ENCODE measurements around the gene MRPL3.

MRPL3 gene

GRCh38 chr3:131502530-131503319, at the start of gene MRPL3:
TSS of gene MRPL3 (minus strand) at chr3:131502971. CDS start at chr3:131502821, 150 bp downstream.
- DNase-seq (ENCODE audit: low spot score) = peak; percentile 85

GRCh38 chr3:131551761-131552160, 49.0 kb upstream of the MRPL3 start:
- no peak for DNase-seq (ENCODE audit: low spot score)

- DNase-seq (ENCODE audit: low spot score) = no peak
These were observed 48.0 kb upstream of the MRPL3 start for GRCh38 chr3:131550562-131551465.

- no peak for DNase-seq (ENCODE audit: low spot score)
These were observed 46.6 kb upstream of the MRPL3 start for GRCh38 chr3:131549340-131549739.

- DNase-seq (ENCODE audit: low spot score) = no peak
These were observed 44.8 kb upstream of the MRPL3 start for GRCh38 chr3:131547585-131547984.

GRCh38 chr3:131546441-131546840, 43.7 kb upstream of the MRPL3 start:
- no peak for DNase-seq (ENCODE audit: low spot score)

- DNase-seq (ENCODE audit: low spot score) = no peak
These were observed 41.8 kb upstream of the MRPL3 start for GRCh38 chr3:131544557-131544956.

- DNase-seq (ENCODE audit: low spot score) = peak; percentile 17
These were observed 40.9 kb upstream of the MRPL3 start for GRCh38 chr3:131543714-131544113.

- no peak for DNase-seq (ENCODE audit: low spot score)
These were observed 38.5 kb upstream of the MRPL3 start for GRCh38 chr3:131541288-131541687.

GRCh38 chr3:131540821-131541220, 38.0 kb upstream of the MRPL3 start:
- DNase-seq (ENCODE audit: low spot score) = no peak

GRCh38 chr3:131540143-131540542, 37.4 kb upstream of the MRPL3 start:
- DNase-seq (ENCODE audit: low spot score) = no peak

GRCh38 chr3:131538968-131539367, 36.2 kb upstream of the MRPL3 start:
- DNase-seq (ENCODE audit: low spot score) = no peak

GRCh38 chr3:131537531-131537930, 34.8 kb upstream of the MRPL3 start:
- no peak for DNase-seq (ENCODE audit: low spot score)

GRCh38 chr3:131535596-131535995, 32.8 kb upstream of the MRPL3 start:
- no peak for DNase-seq (ENCODE audit: low spot score)

- no peak for DNase-seq (ENCODE audit: low spot score)
These were observed 32.4 kb upstream of the MRPL3 start for GRCh38 chr3:131535131-131535530.

GRCh38 chr3:131532645-131533044, 29.9 kb upstream of the MRPL3 start:
- no peak for DNase-seq (ENCODE audit: low spot score)

GRCh38 chr3:131530843-131531242, 28.1 kb upstream of the MRPL3 start:
- DNase-seq (ENCODE audit: low spot score) = no peak

GRCh38 chr3:131530388-131530787, 27.6 kb upstream of the MRPL3 start:
- DNase-seq (ENCODE audit: low spot score) = no peak

- DNase-seq (ENCODE audit: low spot score) = peak; percentile 51
These were observed 24.1 kb upstream of the MRPL3 start for GRCh38 chr3:131526801-131527347.

GRCh38 chr3:131518680-131519079, 15.9 kb upstream of the MRPL3 start:
- DNase-seq (ENCODE audit: low spot score) = peak; percentile 53

- DNase-seq (ENCODE audit: low spot score) = no peak
These were observed 2.6 kb upstream of the MRPL3 start for GRCh38 chr3:131505421-131505820.

GRCh38 chr3:131503320-131503635, 507 bp upstream of the MRPL3 start:
- no peak for DNase-seq (ENCODE audit: low spot score)

GRCh38 chr3:131501949-131502348, 822 bp downstream of the MRPL3 start:
- DNase-seq (ENCODE audit: low spot score) = no peak
